ENCODE data around the gene TANGO6.

DNA sequence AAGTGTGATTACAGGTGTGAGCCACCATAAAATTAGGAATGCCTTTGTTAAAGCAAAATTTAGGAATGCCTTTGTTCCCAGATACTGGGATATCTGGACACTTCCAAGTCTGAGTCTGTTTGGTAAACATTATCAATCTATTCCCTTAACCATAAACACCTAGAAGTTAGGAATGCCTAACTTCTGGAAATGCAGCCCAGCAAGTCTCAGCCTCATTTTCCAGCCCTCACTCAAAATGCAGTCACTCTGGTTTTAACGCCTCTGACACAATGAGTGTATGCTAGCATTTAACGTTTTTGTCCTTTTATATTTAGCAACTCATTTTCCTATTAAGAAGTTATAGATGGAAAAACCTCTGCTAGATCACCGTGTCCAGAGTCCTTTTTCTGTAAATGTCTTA, 227.7 kb downstream of the TANGO6 start:
- TF ChIP-seq MAX (IDR thresholded peaks at IDR 0.05) (no peak), CTCF (IDR thresholded peaks at IDR 0.05; ENCODE audit: control extremely low read depth in 1 of 3, insufficient read depth in 1 of 3, low read depth in 1 of 3, low read length in 3 of 3) (no peak), EGR1 (IDR thresholded peaks at IDR 0.05; ENCODE audit: borderline replicate concordance, low read depth, low read length) (no peak), CREB1 (IDR thresholded peaks at IDR 0.05) (no peak), POLR2A (IDR thresholded peaks at IDR 0.05; ENCODE audit: control extremely low read depth in 1 of 2, low read depth in 2 of 2, low read length in 2 of 2) (no peak), SP4 (IDR thresholded peaks at IDR 0.05; ENCODE audit: low read length) (no peak), NANOG (IDR thresholded peaks at IDR 0.05; ENCODE audit: insufficient read depth, low read depth, low read length, poor library complexity, severe bottlenecking) (no peak)
